CD4-positive, alpha-beta T cell treated with Interleukin-2 at 100 ng/mL for 4 hours (primary cell): ENCODE results near the gene ZNF354C.

Source experiments
- DNase-seq: peaks from one replicate; pipeline ENCODE4 v3.0.0-alpha.2; 2020; ENCODE audit warnings: low spot score

Gene ZNF354C

DNA sequence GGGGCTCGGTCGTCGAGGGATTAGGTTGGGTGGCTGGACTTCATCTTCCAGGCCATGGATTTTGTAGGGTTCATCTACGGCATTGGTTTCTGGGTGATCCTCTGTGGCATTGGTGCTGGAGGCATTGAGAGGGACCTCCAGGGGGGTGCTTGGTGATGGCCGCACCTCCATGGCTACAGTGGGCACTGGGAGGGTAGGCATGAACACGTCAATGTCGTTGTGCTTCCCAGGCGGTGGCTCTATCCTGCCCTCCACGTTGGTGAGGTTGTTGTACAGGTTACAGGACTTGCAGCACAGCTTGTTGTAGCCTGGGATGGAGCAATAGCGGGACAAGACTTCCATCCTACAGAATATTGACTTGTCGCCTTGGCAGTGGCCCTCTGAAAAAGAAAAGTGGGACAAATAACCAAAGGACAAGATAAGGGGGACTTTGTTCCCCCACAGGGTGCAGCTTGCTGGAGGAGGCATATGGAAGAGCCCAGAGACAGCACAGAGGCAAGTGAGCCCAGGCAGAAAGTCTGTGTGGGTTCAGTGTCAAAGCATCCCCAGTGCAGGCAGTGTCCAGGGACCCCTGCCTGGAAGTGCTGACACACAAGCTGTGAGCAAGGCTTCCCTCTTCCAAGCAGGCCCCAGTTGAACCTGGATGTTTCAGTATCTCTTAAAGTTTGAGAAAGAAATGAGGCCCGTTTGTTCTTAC is 53.9 kb downstream of the ZNF354C start:
- DNase-seq = no peak

DNA sequence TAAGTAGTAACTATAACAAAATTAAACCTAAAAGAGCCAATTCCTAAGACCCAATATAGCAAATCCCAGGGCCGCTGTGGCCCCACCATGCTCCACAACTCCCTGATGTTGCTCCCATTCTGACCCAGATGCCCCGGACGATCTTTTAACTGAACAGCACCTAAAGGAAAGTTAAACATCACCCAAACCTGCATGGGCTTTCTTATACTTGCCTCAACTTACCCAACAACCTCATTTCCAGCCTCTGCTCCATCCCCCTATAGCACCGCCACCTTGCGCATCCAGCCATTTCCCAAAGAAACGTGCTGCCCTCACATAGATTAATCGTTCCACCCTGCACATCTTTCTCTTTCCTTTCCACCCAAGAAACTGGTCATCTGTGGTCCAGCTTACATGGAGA is 54.6 kb downstream of the ZNF354C start:
- DNase-seq = no peak

- no peak for DNase-seq
These were observed 55.1 kb downstream of the ZNF354C start for GRCh38 chr5:179115307-179115706.

- DNase-seq = no peak
These were observed 55.8 kb downstream of the ZNF354C start for GRCh38 chr5:179115845-179116524.

DNA sequence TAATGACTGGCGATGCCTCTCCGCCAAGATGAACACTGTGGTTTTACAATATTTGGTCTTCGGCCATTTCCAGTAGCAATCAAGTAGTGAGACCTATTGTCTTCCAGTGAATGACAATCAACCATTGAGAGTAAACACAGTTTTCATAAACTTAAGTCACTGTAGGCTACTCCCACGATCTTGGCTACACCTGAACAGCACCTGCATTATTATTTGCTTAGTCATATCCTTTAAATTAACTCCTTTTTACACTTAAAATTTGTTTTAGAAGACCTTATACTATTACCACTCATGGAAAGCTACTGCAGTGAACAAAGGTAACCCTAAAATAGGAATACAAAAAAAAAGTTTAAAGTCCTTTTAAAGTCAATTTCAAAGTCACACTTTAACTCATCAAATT is 58.2 kb downstream of the ZNF354C start:
- no peak for DNase-seq

DNA sequence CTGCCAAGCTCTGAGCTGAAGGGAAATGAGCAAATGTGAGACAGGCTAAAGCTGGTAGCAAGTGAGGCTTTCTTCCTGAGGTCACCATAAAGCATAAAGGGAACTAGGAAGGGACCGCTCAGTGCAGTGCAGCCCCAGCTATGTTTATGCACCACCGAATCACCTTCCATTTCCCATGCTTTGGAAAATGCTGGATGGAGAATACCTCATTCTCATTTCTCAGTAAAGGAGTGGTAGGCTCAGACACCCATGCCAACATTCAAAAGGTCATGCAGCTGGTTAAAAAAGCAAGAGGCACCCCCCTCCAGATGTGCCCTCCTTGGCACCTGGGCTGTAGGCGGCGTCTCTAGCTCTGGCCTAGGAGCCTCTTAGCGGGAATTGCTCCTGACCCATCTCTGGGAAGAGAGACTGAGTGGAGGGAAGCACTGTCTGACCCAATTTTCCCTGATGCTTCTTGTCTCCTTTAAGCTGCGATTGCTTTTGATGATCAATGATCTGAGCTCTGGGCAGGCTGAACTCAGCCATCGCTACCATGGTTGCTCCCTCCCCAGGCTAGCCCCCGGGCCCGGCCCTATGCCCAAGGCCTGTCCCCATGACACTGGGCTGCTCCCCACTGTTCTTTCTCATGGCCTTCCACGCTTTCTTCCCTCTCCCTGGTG is 58.7 kb downstream of the ZNF354C start:
- no peak for DNase-seq

GRCh38 chr5:179119415-179120170 is 59.4 kb downstream of the ZNF354C start:
- DNase-seq = no peak

DNA sequence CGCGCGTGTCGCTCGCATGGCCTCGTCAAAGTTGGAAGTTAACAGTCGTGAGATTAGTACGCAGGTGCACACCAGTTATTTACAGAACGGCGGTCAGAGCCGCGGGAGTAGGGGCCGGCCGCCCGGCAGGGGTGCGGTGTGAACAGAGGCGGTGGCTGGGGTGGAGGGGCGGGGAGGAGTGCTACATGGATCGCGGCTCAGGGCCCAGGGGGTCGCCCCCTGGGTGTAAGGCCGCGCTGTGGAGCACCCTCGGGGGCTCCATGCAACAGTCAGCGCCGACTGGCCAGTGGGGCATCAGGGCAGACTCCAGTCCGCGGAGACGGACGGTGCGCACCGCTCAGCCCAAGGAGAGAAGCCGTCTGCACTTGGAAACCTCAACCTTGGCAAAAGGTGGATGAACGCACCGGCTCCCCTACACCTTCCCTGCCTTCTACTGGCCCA is 60.3 kb downstream of the ZNF354C start:
- no peak for DNase-seq

GRCh38 chr5:179120951-179121666 is 60.9 kb downstream of the ZNF354C start:
- no peak for DNase-seq

DNA sequence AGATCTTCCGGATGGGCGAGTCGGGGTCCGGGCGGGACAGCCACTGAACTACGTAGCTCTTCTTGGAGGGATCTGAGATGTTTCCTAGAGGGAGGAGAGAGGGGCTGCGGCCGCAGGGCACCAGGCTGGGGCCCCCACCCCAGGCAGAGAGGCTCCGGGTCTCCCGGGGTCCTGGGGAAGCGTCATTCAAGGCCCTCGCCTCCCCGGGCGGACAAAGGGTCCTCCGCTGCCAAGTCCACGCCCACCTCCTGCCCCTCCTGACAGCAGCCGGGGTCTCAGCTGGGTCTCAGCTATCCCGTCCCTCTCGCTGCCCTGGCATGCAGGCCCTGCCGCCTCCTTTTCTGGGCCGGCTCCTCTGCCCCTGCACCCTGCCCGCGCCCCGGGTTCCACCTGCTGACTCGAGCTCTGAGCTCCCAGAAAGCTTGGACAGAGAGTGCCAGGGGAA is 61.5 kb downstream of the ZNF354C start:
- DNase-seq = no peak

DNA sequence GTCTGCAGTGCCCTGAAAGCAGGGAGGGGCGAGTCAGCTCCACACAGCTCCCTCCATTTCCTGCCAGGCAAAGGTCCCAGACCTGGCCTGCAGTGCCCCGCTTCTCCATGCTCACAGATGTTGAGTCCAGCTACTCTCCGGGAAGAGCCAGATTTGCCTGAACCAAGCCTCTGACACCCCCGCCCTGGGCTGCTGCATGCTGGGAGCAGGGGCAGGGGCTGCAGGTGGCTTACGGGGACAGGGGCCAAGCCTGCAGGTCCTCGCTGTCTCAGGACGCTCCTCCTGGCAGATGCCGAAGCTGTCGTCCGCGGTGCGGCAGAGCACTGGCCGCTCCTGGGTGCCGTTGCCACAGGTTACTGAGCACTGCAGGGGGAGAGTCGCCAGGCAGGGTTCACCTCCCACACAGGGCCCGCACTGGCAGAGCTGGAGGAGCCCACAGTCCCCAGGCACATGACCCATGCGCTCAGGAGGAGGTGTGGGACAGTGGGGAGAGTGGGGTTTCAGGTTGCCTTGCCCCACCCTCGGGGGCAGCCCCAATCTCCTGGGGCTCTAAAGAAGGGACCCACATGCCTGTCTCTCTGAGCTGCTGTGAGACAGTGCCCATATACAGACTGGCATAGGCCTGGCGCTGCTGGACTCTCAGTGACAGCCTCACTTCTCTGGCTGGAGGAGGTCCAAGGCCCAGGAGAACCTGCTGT is 62.4 kb downstream of the ZNF354C start:
- DNase-seq = no peak

DNA sequence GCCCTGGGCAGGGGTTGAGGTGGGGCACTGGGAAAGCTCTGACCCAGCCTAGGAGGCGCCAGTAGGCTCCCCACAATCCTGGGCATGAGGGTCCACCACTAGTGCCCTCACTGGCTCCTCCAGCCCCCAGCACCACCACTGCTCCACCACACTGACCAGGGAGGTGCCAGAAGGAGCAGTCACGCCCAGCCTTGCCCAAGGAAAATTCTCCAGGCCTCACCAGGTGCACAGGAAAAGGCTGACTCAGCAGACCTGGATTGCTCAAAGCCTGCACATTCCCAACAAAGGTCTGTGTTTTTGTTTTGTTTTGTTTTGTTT is 62.9 kb downstream of the ZNF354C start:
- no peak for DNase-seq

DNA sequence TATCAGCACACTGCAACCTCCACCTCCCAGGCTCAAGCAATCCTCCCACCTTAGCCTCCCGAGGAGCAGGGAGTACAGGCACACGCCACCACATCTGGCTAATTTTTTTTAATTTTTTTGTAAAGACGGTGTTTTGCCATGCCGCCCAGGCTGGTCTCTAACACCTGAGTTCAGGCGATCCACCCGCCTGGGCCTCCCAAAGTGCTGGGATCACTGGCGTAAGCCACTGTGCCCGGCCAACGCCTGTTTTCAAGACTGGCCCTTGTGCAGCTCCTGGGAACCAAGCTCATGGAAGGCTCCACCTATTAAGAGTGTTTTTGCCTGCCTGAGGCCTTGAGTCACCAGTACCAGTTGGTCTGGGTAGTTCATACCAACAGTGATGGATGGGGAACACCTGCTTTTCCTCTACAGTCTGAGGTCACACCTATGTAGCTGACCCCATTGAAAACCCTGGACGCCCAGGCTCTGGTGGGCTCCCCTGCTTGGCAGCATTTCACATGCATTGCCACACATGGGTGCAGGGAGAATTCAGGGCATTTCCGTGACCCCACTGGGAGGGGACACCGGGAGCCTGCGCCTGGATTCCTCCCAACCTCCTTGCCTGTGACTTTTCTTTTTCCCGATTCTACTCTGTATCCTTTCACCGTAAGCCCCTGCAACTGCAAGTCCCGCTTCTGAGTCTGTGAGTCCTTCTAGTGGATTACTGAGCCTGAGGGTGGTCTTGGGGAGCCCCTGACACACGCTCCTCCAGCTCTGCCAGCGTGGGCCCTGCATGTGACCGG is 63.5 kb downstream of the ZNF354C start:
- no peak for DNase-seq

- no peak for DNase-seq
These were observed 64.2 kb downstream of the ZNF354C start for GRCh38 chr5:179124273-179124852.

- no peak for DNase-seq
These were observed 64.9 kb downstream of the ZNF354C start for GRCh38 chr5:179124853-179125788.

DNA sequence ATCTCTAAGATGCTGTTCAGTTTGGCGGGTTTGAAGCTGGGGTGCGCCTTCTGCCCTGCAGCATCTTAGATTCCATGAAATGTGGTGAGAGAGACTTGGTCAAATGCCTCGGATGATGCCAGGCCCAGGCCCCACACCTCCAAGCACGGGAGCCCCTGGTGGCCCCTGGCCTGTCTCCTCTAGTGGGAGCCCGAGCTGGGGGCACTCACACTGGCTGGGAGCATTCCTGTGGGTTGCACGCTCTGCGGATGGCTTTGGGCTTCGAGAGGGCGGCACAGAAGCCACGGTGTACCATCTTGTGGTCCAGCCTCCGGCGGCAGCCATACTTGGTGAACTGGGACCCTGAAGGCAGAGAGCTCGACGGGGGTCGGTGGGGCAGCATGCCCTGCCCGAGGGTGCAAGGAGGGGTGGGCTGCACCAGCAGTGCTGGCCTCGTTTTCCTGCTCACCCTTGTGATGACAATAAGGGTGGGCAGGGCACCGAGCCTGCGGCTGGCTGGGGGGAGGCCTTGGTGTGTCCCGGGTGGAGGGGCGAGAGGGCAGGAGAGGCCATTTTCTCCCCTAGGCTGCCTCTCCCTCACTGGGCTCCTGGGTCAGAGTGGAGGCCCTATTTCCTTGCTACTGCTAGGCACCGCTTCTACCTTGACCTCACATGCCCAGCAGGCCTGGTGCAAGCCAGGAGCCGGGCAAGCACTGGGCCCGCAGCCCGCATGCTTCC is 65.8 kb downstream of the ZNF354C start:
- DNase-seq = no peak

DNA sequence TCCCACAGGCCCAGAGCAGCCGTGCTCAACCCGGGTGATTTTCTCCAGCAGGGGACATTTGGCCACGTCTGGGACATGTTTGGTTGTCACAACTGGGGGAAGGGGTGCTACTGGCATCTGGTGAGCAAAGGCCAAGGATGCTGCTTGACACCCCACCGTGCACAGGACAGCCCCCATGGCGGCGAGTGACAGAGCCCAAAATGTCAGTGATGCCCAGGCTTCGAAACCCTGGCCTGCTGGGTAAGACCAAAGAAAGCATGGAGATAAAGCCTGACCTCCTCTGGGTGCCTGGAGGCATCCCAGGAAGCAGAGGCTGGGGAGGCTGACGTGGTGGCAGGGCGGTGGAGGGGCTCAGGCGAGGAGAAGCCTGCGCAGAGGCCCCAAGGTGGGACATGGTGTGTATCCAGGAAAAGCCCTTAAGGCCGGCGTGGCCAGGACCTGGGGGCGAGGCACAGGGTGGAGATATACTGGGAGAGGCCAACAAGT is 66.4 kb downstream of the ZNF354C start:
- no peak for DNase-seq
